MM.1S (cell line): ENCODE data around the gene MCHR1.

Source experiments
- DNase-seq: peaks from one replicate; pipeline ENCODE4 v3.0.0-alpha.2; 2015
- H2AFZ ChIP-seq: fragments of 300-600 bp; sonication (generic); 2 replicates; pipeline ENCODE4 v1.6.0; 2016; ENCODE audit warnings: antibody characterized with exemption, low read length
- H3F3A ChIP-seq: fragments of 300-600 bp; sonication (generic); 2 replicates; pipeline ENCODE4 v1.6.1; 2016; ENCODE audit warnings: mild to moderate bottlenecking, antibody characterized with exemption, low read length, moderate library complexity, mixed read lengths; ENCODE audit not compliant: insufficient read depth
- H3K27ac ChIP-seq: fragments of 300-600 bp; sonication (generic); 2 replicates; pipeline ENCODE4 v1.5.1; 2016; ENCODE audit warnings: mild to moderate bottlenecking, low read length
- H3K27me3 ChIP-seq: fragments of 300-600 bp; sonication (generic); replicated peaks from 2 replicates; pipeline ENCODE4 v1.6.0; 2016; ENCODE audit warnings: low read length; ENCODE audit not compliant: insufficient read depth
- H3K36me3 ChIP-seq: fragments of 300-600 bp; sonication (generic); replicated peaks from 2 replicates; pipeline ENCODE4 v1.6.1; 2016; ENCODE audit warnings: mild to moderate bottlenecking, low read length, mixed read lengths; ENCODE audit not compliant: insufficient read depth
- H3K4me1 ChIP-seq: fragments of 300-600 bp; sonication (generic); 2 replicates; pipeline ENCODE4 v1.6.1; 2016; ENCODE audit warnings: low read length, mixed read lengths
- H3K4me2 ChIP-seq: fragments of 300-600 bp; sonication (generic); 2 replicates; pipeline ENCODE4 v1.6.0; 2016; ENCODE audit warnings: low read depth, low read length
- H3K4me3 ChIP-seq: fragments of 300-600 bp; sonication (generic); 2 replicates; pipeline ENCODE4 v1.5.1; 2016; ENCODE audit warnings: low read length, mixed read lengths
- H3K79me2 ChIP-seq: fragments of 300-600 bp; sonication (generic); 2 replicates; pipeline ENCODE4 v1.6.1; 2016; ENCODE audit warnings: mixed run types, low read length, mixed read lengths
- H3K9ac ChIP-seq: fragments of 300-600 bp; sonication (generic); 2 replicates; pipeline ENCODE4 v1.6.1; 2016; ENCODE audit warnings: low read length, mixed read lengths
- H3K9me2 ChIP-seq: fragments of 300-600 bp; sonication (generic); replicated peaks from 2 replicates; pipeline ENCODE4 v1.6.1; 2016; ENCODE audit warnings: mild to moderate bottlenecking, low read length, mixed read lengths; ENCODE audit not compliant: insufficient read depth
- H3K9me3 ChIP-seq: fragments of 300-600 bp; sonication (generic); replicated peaks from 2 replicates; pipeline ENCODE4 v1.6.1; 2016; ENCODE audit warnings: mild to moderate bottlenecking, low read length, mixed read lengths; ENCODE audit not compliant: insufficient read depth
- H4K20me1 ChIP-seq: fragments of 300-600 bp; sonication (generic); 2 replicates; pipeline ENCODE4 v1.6.1; 2016; ENCODE audit warnings: mild to moderate bottlenecking, low read length, moderate library complexity, mixed read lengths; ENCODE audit not compliant: insufficient read depth
- EZH2 ChIP-seq: fragments of 300-600 bp; sonication (generic); optimal IDR thresholded peaks from 2 replicates; pipeline ENCODE3; 2017; ENCODE audit warnings: low read depth, mild to moderate bottlenecking, antibody characterized with exemption, low read length, mixed read lengths
- EZH2phosphoT487 ChIP-seq: fragments of 300-600 bp; sonication (generic); IDR thresholded peaks from 2 replicates; pipeline ENCODE4 v1.6.1; 2018; ENCODE audit warnings: antibody characterized with exemption, low read length
- TF ChIP-seq, protein P1 (sequence below): fragments of 300-600 bp; sonication (generic); IDR thresholded peaks from 2 replicates; pipeline ENCODE4 v1.5.1; 2016; ENCODE audit warnings: antibody characterized with exemption, low read length, mixed read lengths

MCHR1 gene

DNA sequence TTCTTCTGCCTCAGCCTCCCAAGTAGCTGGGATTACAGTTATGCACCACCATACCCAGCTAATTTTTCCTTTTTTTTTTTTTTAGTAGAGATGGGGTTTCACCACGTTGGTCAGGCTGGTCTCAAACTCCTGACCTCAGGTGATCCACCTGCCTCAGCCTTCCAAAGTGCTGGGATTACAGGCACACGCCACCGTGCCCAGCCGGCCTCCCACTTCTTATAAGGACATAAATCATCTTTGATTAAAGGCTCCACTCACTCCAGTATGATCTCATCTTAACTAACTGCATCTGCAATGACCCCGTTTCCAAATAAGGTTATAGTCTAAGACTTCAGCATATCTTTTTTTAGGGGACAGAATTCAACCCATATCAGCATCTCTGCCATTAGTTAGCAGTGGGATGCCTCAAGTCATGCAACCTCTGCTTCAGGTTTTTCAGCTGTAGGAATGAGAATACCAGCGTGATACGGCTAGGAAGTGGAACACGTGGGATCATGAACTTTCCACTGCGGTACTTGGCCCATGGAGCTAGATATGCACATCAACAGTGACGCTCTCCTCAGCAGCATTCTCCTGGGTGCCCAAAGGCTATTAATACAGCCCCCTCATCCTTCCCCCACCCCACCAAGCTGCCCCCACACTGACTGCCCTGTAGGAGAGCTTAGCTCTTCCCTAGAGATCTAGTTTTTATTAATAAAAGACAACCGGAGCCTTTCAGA, 41.4 kb downstream of the MCHR1 start:
- no peak for DNase-seq
- Histone ChIP-seq H3K27me3 (no peaks in the 10 kb centered on the region), H3K4me3 (no peak overlapping the region), H3F3A (no peaks in the 10 kb centered on the region), H3K4me1 (no peaks in the 10 kb centered on the region; the same call in 1 of the 2 replicates), H3K9me3 (no peaks in the 10 kb centered on the region), H3K4me2 (no peak overlapping the region), H3K27ac (no peak overlapping the region), H3K36me3 (no peaks in the 10 kb centered on the region), H3K79me2 (no peaks in the 10 kb centered on the region), H3K9me2 (no peaks in the 10 kb centered on the region), H4K20me1 (no peaks in the 10 kb centered on the region), H2AFZ (0 out of 2 replicates have a peak overlapping the region, but pooled peaks have one; percentile 2), H3K9ac (no peak overlapping the region)
- TF ChIP-seq, protein P1, sequence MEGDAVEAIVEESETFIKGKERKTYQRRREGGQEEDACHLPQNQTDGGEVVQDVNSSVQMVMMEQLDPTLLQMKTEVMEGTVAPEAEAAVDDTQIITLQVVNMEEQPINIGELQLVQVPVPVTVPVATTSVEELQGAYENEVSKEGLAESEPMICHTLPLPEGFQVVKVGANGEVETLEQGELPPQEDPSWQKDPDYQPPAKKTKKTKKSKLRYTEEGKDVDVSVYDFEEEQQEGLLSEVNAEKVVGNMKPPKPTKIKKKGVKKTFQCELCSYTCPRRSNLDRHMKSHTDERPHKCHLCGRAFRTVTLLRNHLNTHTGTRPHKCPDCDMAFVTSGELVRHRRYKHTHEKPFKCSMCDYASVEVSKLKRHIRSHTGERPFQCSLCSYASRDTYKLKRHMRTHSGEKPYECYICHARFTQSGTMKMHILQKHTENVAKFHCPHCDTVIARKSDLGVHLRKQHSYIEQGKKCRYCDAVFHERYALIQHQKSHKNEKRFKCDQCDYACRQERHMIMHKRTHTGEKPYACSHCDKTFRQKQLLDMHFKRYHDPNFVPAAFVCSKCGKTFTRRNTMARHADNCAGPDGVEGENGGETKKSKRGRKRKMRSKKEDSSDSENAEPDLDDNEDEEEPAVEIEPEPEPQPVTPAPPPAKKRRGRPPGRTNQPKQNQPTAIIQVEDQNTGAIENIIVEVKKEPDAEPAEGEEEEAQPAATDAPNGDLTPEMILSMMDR, result no peak
- TF ChIP-seq EZH2, result no peak
- TF ChIP-seq EZH2phosphoT487, result no peak

DNA sequence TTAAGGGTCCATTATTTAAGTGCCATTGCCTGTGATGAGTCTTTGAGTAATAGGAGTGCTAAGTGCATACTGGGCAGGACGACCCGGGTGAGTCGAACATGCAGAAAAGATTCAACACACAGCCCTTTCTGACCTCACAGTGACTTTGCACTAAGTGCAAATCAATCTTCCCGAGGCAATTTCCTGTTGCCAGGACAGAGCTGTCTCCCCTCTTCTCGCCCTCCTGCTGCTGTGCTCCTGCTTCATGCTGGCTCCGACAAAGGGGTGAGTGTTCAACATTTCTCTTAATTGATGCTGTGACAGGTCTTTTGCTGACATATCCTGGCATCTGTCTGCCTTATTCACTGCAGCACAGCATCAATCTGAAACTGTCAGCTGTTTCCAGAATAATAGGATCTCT, 42.0 kb downstream of the MCHR1 start:
- 0 out of 2 replicates have a peak overlapping the region, but pooled peaks have one; percentile 2 for H2AFZ ChIP-seq
- H3F3A ChIP-seq, result no peaks in the 10 kb centered on the region
- TF ChIP-seq EZH2phosphoT487, result no peak
- TF ChIP-seq EZH2, result no peak
- TF ChIP-seq, protein P1, result no peak
- no peaks in the 10 kb centered on the region; the same call in 1 of the 2 replicates for H3K4me1 ChIP-seq
- H3K9me2 ChIP-seq, result no peaks in the 10 kb centered on the region
- no peaks in the 10 kb centered on the region for H3K79me2 ChIP-seq
- no peaks in the 10 kb centered on the region for H3K27me3 ChIP-seq
- H3K9me3 ChIP-seq, result no peaks in the 10 kb centered on the region
- no peaks in the 10 kb centered on the region for H4K20me1 ChIP-seq
- no peak overlapping the region for H3K27ac ChIP-seq
- no peak overlapping the region for H3K4me2 ChIP-seq
- no peak for DNase-seq
- no peaks in the 10 kb centered on the region for H3K36me3 ChIP-seq
- H3K4me3 ChIP-seq, result no peak overlapping the region
- H3K9ac ChIP-seq, result no peak overlapping the region

DNA sequence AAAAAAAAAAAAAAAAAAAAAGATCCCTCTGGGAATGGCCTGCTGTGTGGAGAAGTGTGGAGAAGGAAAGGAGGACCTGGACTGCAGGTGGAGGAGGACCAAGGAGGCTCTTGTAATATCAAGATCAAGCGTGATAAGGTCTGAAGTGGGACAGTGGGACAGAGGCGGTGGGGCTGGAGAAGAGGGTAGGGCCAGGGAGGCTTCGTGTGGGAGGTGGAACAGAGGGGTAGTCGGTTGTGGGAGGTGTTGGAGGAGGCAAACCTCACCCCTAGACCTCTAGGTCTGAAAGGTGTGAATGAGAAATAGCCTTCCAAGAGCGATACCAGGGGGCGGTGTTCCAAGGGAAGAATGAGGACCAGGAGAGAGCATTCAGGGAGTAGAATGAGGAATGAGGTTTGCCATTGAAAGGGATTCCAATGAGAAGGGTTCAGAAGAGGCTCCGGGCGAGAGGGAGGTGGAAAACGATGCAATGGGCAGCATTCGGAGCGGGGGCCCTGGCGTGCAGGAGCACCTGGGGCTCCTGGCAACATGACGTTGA, 44.2 kb downstream of the MCHR1 start:
- Histone ChIP-seq H3K4me1 (no peaks in the 10 kb centered on the region; the same call in 1 of the 2 replicates), H3K4me2 (no peak overlapping the region), H3K9me2 (no peaks in the 10 kb centered on the region), H3K4me3 (no peak overlapping the region), H2AFZ (no peak overlapping the region), H3K27ac (no peak overlapping the region), H3K36me3 (no peaks in the 10 kb centered on the region), H3F3A (no peaks in the 10 kb centered on the region), H3K79me2 (no peaks in the 10 kb centered on the region), H4K20me1 (no peaks in the 10 kb centered on the region), H3K9me3 (no peaks in the 10 kb centered on the region), H3K27me3 (no peaks in the 10 kb centered on the region), H3K9ac (no peak overlapping the region)
- DNase-seq, result no peak
- TF ChIP-seq, protein P1, result no peak
- no peak for TF ChIP-seq EZH2phosphoT487
- TF ChIP-seq EZH2, result no peak
